H1 (cell line): ENCODE measurements around the gene TTLL1.

Experiments used
- CHD1 ChIP-seq: IDR thresholded peaks from 2 replicates; pipeline ENCODE4 v1.6.1; 2012; ENCODE audit warnings: low read depth, low read length, improper control_type of control experiment
- MAFK ChIP-seq: IDR thresholded peaks from 2 replicates; pipeline ENCODE4 v1.6.1; 2012; ENCODE audit warnings: low read depth, mild to moderate bottlenecking, improper control_type of control experiment, low read length
- POLR2AphosphoS5 ChIP-seq: IDR thresholded peaks from 2 replicates; pipeline ENCODE4 v1.6.1; 2011; ENCODE audit warnings: low read depth, low read length
- TCF12 ChIP-seq: IDR thresholded peaks from 2 replicates; pipeline ENCODE4 v1.6.1; 2011; ENCODE audit warnings: low read depth, mild to moderate bottlenecking, low read length
- TF ChIP-seq, protein P1 (sequence below), 3 experiments: IDR thresholded peaks; 1 replicate in 2 of 3; 2 replicates in 1 of 3; pipeline versions ENCODE4 v1.5.1 to v1.6.1; 2011; ENCODE audit warnings: low read length in 3 of 3, mild to moderate bottlenecking in 3 of 3, inconsistent platforms in 2 of 3, low read depth in 1 of 3, moderate library complexity in 1 of 3; ENCODE audit not compliant: insufficient read depth in 1 of 3; ENCODE audit errors: control extremely low read depth in 1 of 3
- TF ChIP-seq, protein P2 (sequence below): IDR thresholded peaks from 2 replicates; pipeline ENCODE4 v1.6.1; 2011; ENCODE audit warnings: low read length, improper control_type of control experiment

DNA sequence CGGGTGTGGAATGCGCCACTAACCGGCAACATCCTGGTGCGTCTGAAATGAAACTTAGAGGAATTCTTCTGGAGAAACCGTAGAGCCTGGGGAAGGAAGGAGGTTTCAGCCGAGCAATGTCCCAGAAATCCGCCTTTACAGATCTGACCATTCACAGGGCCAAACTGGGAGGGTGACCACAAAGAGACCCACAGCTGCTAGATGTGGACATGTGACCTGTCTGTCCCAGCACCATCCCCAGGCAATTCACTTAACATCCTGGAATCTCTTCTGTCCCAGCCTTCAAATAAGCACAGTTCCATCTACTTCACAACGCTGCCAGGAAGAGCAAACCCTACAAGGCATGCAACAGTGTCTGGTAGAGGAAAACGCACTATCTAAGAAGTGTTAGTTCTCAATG, 44.2 kb upstream of the TTLL1 start:
- TF ChIP-seq CHD1: no peak
- no peak for TF ChIP-seq MAFK
- TF ChIP-seq, protein P1, sequence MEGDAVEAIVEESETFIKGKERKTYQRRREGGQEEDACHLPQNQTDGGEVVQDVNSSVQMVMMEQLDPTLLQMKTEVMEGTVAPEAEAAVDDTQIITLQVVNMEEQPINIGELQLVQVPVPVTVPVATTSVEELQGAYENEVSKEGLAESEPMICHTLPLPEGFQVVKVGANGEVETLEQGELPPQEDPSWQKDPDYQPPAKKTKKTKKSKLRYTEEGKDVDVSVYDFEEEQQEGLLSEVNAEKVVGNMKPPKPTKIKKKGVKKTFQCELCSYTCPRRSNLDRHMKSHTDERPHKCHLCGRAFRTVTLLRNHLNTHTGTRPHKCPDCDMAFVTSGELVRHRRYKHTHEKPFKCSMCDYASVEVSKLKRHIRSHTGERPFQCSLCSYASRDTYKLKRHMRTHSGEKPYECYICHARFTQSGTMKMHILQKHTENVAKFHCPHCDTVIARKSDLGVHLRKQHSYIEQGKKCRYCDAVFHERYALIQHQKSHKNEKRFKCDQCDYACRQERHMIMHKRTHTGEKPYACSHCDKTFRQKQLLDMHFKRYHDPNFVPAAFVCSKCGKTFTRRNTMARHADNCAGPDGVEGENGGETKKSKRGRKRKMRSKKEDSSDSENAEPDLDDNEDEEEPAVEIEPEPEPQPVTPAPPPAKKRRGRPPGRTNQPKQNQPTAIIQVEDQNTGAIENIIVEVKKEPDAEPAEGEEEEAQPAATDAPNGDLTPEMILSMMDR (IDR thresholded peaks at IDR 0.05; ENCODE audit: control extremely low read depth in 1 of 3, insufficient read depth in 1 of 3, low read depth in 1 of 3, low read length in 3 of 3): no peak
- TF ChIP-seq TCF12: no peak
- TF ChIP-seq POLR2AphosphoS5: no peak
- TF ChIP-seq, protein P2, sequence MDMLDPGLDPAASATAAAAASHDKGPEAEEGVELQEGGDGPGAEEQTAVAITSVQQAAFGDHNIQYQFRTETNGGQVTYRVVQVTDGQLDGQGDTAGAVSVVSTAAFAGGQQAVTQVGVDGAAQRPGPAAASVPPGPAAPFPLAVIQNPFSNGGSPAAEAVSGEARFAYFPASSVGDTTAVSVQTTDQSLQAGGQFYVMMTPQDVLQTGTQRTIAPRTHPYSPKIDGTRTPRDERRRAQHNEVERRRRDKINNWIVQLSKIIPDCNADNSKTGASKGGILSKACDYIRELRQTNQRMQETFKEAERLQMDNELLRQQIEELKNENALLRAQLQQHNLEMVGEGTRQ: no peak
